HepG2 (cell line): Measurements from ENCODE around the gene NFIC. TPM values are rescaled to one million over a fixed set of nuclear protein-coding genes. Genes with fewer than 3 reads are reported as not detected.

Source experiments
- MEIS2 ChIP-seq: sonication (generic); formaldehyde crosslinking; IDR thresholded peaks from 2 replicates; pipeline ENCODE4 v1.9.0; 2021; ENCODE audit warnings: mild to moderate bottlenecking, missing genetic modification reagents
- PHB2 ChIP-seq: fragments of 450-650 bp; IDR thresholded peaks from 2 replicates; pipeline ENCODE4 v1.6.1; 2018; ENCODE audit not compliant: partially characterized antibody
- RAD21 ChIP-seq: fragments of 450-650 bp; formaldehyde crosslinking; IDR thresholded peaks from 2 replicates; pipeline ENCODE4 v1.5.0; 2020; ENCODE audit warnings: mild to moderate bottlenecking
- RFXANK ChIP-seq: IDR thresholded peaks from 2 replicates; pipeline ENCODE4 v1.6.1; 2016
- ZNF598 ChIP-seq: sonication (generic); formaldehyde crosslinking; IDR thresholded peaks from 2 replicates; pipeline ENCODE4 v1.5.1; 2020; ENCODE audit warnings: mild to moderate bottlenecking, missing genetic modification reagents, borderline replicate concordance
- polyA plus RNA-seq, 8 experiments: library from polyadenylated mRNA; depleted of rRNA in 3 of 8; stranded (reverse) in 7 of 8; unstranded in 1 of 8; fragments of >200 nt; fragmentation: Illumina TruSeq in 4 of 8; extraction: Trizol in 4 of 8; gene quantifications; 2 replicates each; pipeline versions ENCODE4 v1.2.1 to v1.2.3, GENCODE V29; 2011 to 2016; ENCODE audit warnings: low read depth in 4 of 8, missing spikeins in 1 of 8, mixed read lengths in 1 of 8; ENCODE audit not compliant: insufficient read depth in 1 of 8
- total RNA-seq, 5 experiments: library from RNA; depleted of rRNA; stranded (reverse); fragments of >200 nt; fragmentation: Illumina TruSeq; extraction: Trizol; gene quantifications; 2 replicates each; pipeline ENCODE4 v1.2.3, GENCODE V29; 2016; ENCODE audit warnings: low read depth in 1 of 5
- TF ChIP-seq, protein P1 (sequence below): sonication (generic); formaldehyde crosslinking; IDR thresholded peaks from 2 replicates; pipeline ENCODE4 v1.4.0; 2020; ENCODE audit warnings: missing genetic modification reagents
- TF ChIP-seq, protein P2 (sequence below): sonication (generic); formaldehyde crosslinking; IDR thresholded peaks from 2 replicates; pipeline ENCODE4 v1.4.0; 2020; ENCODE audit warnings: missing genetic modification reagents, low read depth, mild to moderate bottlenecking, borderline replicate concordance
- TF ChIP-seq, protein P3 (sequence below): fragments of 450-650 bp; IDR thresholded peaks from 2 replicates; pipeline ENCODE4 v1.6.1; 2017; ENCODE audit warnings: mild to moderate bottlenecking
- TF ChIP-seq, protein P4 (sequence below): sonication (generic); formaldehyde crosslinking; IDR thresholded peaks from 2 replicates; pipeline ENCODE4 v1.4.0; 2020; ENCODE audit warnings: missing genetic modification reagents
- TF ChIP-seq, protein P5 (sequence below): sonication (generic); formaldehyde crosslinking; IDR thresholded peaks from 2 replicates; pipeline ENCODE4 v1.4.0; 2020; ENCODE audit warnings: missing genetic modification reagents
- TF ChIP-seq, protein P6 (sequence below): sonication (generic); formaldehyde crosslinking; IDR thresholded peaks from 2 replicates; pipeline ENCODE4 v1.4.0; 2020; ENCODE audit warnings: mild to moderate bottlenecking, missing genetic modification reagents

Gene NFIC
- total and polyA plus RNA-seq, 2 of the 13 experiments (the other 11 are each of a cell fraction or from before 2014, with no cell fraction given): 1.3 to 2.5 TPM

DNA sequence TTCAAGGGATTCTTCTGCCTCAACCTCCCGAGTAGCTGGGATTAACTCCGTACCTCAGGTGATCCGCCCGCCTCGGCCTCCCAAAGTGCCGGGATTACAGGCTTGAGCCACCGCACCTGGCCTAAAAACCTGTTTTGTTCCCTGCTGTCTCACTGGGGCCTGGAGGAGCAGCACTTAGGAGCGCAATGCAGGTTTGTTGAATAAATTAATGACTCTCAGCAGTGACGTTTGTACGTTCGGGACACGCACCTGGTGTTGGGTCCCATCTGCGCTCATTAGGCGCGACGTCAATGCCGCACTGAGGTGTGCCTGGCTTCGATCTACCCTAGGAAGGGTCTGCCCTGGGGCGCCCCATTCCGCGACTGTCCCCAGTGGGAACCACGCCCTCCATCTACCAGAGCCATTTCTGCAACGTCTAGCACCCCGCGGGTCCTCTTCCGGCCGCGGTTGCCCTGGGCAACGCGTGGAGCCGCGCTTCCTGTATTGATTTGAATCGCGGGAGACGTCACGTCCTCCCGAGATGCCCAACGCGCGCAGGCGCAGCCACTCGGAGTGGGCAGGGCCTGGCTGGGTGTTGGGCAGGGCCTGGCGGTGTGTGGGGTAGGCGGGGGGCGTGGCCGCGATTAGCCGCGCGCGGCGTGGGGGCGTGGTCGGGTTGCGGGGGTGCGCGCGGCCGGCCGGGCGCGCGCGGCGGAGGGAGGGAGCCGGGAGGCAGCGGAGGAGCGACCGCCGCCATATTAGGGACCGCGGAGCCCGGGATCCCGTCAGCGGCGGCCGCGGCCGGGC lies 139.4 kb downstream of the NFIC start, which contains the start of gene FZR1 (continued):
- TF ChIP-seq, protein P1, sequence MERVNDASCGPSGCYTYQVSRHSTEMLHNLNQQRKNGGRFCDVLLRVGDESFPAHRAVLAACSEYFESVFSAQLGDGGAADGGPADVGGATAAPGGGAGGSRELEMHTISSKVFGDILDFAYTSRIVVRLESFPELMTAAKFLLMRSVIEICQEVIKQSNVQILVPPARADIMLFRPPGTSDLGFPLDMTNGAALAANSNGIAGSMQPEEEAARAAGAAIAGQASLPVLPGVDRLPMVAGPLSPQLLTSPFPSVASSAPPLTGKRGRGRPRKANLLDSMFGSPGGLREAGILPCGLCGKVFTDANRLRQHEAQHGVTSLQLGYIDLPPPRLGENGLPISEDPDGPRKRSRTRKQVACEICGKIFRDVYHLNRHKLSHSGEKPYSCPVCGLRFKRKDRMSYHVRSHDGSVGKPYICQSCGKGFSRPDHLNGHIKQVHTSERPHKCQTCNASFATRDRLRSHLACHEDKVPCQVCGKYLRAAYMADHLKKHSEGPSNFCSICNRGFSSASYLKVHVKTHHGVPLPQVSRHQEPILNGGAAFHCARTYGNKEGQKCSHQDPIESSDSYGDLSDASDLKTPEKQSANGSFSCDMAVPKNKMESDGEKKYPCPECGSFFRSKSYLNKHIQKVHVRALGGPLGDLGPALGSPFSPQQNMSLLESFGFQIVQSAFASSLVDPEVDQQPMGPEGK (CRISPR knock-in tag): no peak
- TF ChIP-seq, protein P2, sequence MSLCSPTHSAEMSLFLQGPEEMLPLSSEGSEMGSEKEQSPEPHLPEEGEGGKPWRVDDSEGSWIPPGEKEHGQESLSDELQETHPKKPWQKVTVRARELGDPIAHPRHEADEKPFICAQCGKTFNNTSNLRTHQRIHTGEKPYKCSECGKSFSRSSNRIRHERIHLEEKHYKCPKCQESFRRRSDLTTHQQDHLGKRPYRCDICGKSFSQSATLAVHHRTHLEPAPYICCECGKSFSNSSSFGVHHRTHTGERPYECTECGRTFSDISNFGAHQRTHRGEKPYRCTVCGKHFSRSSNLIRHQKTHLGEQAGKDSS (CRISPR knock-in tag): 0 out of 2 replicates have a peak, but pooled peaks have one; percentile 43
- TF ChIP-seq, protein P3, sequence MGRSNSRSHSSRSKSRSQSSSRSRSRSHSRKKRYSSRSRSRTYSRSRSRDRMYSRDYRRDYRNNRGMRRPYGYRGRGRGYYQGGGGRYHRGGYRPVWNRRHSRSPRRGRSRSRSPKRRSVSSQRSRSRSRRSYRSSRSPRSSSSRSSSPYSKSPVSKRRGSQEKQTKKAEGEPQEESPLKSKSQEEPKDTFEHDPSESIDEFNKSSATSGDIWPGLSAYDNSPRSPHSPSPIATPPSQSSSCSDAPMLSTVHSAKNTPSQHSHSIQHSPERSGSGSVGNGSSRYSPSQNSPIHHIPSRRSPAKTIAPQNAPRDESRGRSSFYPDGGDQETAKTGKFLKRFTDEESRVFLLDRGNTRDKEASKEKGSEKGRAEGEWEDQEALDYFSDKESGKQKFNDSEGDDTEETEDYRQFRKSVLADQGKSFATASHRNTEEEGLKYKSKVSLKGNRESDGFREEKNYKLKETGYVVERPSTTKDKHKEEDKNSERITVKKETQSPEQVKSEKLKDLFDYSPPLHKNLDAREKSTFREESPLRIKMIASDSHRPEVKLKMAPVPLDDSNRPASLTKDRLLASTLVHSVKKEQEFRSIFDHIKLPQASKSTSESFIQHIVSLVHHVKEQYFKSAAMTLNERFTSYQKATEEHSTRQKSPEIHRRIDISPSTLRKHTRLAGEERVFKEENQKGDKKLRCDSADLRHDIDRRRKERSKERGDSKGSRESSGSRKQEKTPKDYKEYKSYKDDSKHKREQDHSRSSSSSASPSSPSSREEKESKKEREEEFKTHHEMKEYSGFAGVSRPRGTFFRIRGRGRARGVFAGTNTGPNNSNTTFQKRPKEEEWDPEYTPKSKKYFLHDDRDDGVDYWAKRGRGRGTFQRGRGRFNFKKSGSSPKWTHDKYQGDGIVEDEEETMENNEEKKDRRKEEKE: no peak
- TF ChIP-seq, protein P4, sequence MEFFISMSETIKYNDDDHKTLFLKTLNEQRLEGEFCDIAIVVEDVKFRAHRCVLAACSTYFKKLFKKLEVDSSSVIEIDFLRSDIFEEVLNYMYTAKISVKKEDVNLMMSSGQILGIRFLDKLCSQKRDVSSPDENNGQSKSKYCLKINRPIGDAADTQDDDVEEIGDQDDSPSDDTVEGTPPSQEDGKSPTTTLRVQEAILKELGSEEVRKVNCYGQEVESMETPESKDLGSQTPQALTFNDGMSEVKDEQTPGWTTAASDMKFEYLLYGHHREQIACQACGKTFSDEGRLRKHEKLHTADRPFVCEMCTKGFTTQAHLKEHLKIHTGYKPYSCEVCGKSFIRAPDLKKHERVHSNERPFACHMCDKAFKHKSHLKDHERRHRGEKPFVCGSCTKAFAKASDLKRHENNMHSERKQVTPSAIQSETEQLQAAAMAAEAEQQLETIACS (CRISPR knock-in tag): peak; percentile 89
- TF ChIP-seq, protein P5, sequence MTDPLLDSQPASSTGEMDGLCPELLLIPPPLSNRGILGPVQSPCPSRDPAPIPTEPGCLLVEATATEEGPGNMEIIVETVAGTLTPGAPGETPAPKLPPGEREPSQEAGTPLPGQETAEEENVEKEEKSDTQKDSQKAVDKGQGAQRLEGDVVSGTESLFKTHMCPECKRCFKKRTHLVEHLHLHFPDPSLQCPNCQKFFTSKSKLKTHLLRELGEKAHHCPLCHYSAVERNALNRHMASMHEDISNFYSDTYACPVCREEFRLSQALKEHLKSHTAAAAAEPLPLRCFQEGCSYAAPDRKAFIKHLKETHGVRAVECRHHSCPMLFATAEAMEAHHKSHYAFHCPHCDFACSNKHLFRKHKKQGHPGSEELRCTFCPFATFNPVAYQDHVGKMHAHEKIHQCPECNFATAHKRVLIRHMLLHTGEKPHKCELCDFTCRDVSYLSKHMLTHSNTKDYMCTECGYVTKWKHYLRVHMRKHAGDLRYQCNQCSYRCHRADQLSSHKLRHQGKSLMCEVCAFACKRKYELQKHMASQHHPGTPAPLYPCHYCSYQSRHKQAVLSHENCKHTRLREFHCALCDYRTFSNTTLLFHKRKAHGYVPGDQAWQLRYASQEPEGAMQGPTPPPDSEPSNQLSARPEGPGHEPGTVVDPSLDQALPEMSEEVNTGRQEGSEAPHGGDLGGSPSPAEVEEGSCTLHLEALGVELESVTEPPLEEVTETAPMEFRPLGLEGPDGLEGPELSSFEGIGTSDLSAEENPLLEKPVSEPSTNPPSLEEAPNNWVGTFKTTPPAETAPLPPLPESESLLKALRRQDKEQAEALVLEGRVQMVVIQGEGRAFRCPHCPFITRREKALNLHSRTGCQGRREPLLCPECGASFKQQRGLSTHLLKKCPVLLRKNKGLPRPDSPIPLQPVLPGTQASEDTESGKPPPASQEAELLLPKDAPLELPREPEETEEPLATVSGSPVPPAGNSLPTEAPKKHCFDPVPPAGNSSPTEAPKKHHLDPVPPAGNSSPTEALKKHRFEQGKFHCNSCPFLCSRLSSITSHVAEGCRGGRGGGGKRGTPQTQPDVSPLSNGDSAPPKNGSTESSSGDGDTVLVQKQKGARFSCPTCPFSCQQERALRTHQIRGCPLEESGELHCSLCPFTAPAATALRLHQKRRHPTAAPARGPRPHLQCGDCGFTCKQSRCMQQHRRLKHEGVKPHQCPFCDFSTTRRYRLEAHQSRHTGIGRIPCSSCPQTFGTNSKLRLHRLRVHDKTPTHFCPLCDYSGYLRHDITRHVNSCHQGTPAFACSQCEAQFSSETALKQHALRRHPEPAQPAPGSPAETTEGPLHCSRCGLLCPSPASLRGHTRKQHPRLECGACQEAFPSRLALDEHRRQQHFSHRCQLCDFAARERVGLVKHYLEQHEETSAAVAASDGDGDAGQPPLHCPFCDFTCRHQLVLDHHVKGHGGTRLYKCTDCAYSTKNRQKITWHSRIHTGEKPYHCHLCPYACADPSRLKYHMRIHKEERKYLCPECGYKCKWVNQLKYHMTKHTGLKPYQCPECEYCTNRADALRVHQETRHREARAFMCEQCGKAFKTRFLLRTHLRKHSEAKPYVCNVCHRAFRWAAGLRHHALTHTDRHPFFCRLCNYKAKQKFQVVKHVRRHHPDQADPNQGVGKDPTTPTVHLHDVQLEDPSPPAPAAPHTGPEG: peak; percentile 72; the same call in 1 of the 2 replicates
- TF ChIP-seq MEIS2 (CRISPR knock-in tag) (no peak), RAD21 (no peak), ZNF598 (CRISPR knock-in tag) (no peak), RFXANK (CRISPR knock-in tag) (peak; percentile 72; the same call in 1 of the 2 replicates), PHB2 (no peak)
- TF ChIP-seq, protein P6, sequence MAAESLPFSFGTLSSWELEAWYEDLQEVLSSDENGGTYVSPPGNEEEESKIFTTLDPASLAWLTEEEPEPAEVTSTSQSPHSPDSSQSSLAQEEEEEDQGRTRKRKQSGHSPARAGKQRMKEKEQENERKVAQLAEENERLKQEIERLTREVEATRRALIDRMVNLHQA (CRISPR knock-in tag): no peak
